Measurements from ENCODE around the gene SPRED1. TPM values are rescaled to one million over a fixed set of nuclear protein-coding genes. Genes with fewer than 3 reads are reported as not detected.

Gene SPRED1
- total and polyA plus RNA-seq, 9 of the 15 experiments (the other 6 are each of a cell fraction or from before 2014, with no cell fraction given) = 2.8 to 17.4 (median 7.9) TPM

- no peak for TF ChIP-seq ETS1 (conservative IDR thresholded peaks at IDR 0.05; ENCODE audit: control insufficient read depth, low read depth, low read length)
- no peak for TF ChIP-seq SNRNP70 (optimal IDR thresholded peaks at IDR 0.05; ENCODE audit: low read depth, low read length)
- TF ChIP-seq E2F5 (CRISPR knock-in tag; IDR thresholded peaks at IDR 0.05) = no peak
- TF ChIP-seq ZMIZ1 (IDR thresholded peaks at IDR 0.05; ENCODE audit: low read depth in 2 of 2, low read length in 2 of 2) = no peak; a peak in 1 of 4 replicates
- TF ChIP-seq SRSF3 (IDR thresholded peaks at IDR 0.05; ENCODE audit: insufficient read depth, low read length) = no peak
- TF ChIP-seq TCF7L2 (IDR thresholded peaks at IDR 0.05; ENCODE audit: low read depth, low read length) = no peak
- no peak for TF ChIP-seq KHSRP (IDR thresholded peaks at IDR 0.05)
- no peak for TF ChIP-seq FOXO4 (CRISPR knock-in tag; IDR thresholded peaks at IDR 0.05)
- TF ChIP-seq PCBP1 (IDR thresholded peaks at IDR 0.05; ENCODE audit: low read depth, low read length, poor library complexity, severe bottlenecking) = no peak
- no peak for TF ChIP-seq TGIF2 (CRISPR knock-in tag; IDR thresholded peaks at IDR 0.05)
These were observed 1.6 kb downstream of the SPRED1 start (continued) for GRCh38 chr15:38254051-38254883.
